Glutamatergic neuron (in vitro differentiated cells): ENCODE data around the gene WDR47. TPM values are rescaled to one million over a fixed set of nuclear protein-coding genes. Genes with fewer than 3 reads are reported as not detected.

Source experiments
- DNase-seq: peaks from one replicate; pipeline ENCODE4 v3.0.0; 2022
- H3K27ac Mint-ChIP-seq: one replicate; pipeline ENCODE4 v1.8.0; 2020; ENCODE audit warnings: mild to moderate bottlenecking, mixed read lengths, inconsistent platforms; ENCODE audit not compliant: unreplicated experiment
- H3K27me3 Mint-ChIP-seq: one replicate; pipeline ENCODE4 v1.8.0; 2020; ENCODE audit warnings: mild to moderate bottlenecking, moderate library complexity, mixed read lengths, inconsistent platforms; ENCODE audit not compliant: unreplicated experiment
- H3K36me3 Mint-ChIP-seq: one replicate; pipeline ENCODE4 v1.8.0; 2020; ENCODE audit warnings: mild to moderate bottlenecking, mixed read lengths, inconsistent platforms; ENCODE audit not compliant: unreplicated experiment
- H3K4me1 Mint-ChIP-seq: one replicate; pipeline ENCODE4 v1.8.0; 2020; ENCODE audit warnings: mild to moderate bottlenecking, low read depth, mixed read lengths, inconsistent platforms; ENCODE audit not compliant: unreplicated experiment
- H3K4me3 Mint-ChIP-seq: one replicate; pipeline ENCODE4 v1.8.0; 2020; ENCODE audit warnings: mild to moderate bottlenecking, mixed read lengths, inconsistent platforms; ENCODE audit not compliant: unreplicated experiment
- H3K9me3 Mint-ChIP-seq: one replicate; pipeline ENCODE4 v1.8.0; 2020; ENCODE audit warnings: mild to moderate bottlenecking, moderate library complexity, mixed read lengths, inconsistent platforms; ENCODE audit not compliant: unreplicated experiment
- total RNA-seq: library from RNA; stranded (reverse); fragmentation: NEBNext Ultra II Directional; extraction: Animal tissue kit (Norgen Biotek cat#: 25700); gene quantifications from one replicate; pipeline ENCODE4 v1.2.1, GENCODE V29; 2021; ENCODE audit not compliant: unreplicated experiment
- TF ChIP-seq, protein P1 (sequence below): fragments of 200-600 bp; sonication (generic); IDR thresholded peaks from one replicate; pipeline ENCODE4 v1.5.0; 2021; ENCODE audit not compliant: partially characterized antibody, unreplicated experiment

Gene WDR47
- total RNA-seq, 1 donor from 2014 or later, result 128 TPM

DNA sequence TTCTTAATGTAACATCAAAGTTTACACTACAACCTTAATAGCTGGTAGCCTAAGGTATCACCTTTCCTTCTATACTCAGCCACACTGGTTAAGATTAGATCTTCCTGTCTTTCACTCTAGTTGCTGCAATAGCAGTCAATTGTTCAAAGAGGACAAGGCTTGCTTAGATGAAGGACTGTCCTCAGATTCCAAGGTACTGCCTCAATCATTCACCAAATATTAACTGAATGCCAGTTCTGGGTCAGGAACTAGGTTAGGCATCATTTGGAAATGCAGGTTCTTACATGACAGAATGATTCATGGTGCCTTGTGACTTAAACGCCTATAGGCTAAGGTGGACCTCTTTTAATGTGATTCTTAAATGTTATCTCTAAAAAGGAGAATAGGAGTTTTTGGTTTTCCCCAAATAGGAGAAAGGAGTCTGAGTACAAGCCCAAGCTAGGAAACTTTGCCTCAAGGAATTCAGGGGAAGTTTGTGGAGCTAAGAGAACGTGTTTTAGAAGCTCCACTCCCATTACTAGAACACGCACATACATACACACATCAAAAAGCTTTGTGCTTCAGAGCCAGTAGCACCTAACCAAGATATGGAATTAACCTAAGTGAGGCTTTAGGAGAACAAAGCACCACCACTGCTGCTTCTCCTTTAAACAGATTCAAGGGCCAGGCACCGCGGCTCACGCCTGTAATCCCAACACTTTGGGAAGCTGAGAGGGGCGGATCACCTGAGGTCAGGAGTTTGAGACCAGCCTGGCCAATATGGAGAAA, 8.5 kb upstream of the WDR47 start:
- Mint-ChIP-seq H3K27me3 (no peaks in the 10 kb centered on the region), H3K27ac (no peak overlapping the region), H3K4me1 (no peaks in the 10 kb centered on the region), H3K9me3 (no peaks in the 10 kb centered on the region), H3K36me3 (no peaks in the 10 kb centered on the region), H3K4me3 (no peak overlapping the region)
- DNase-seq, result no peak
- TF ChIP-seq, protein P1, sequence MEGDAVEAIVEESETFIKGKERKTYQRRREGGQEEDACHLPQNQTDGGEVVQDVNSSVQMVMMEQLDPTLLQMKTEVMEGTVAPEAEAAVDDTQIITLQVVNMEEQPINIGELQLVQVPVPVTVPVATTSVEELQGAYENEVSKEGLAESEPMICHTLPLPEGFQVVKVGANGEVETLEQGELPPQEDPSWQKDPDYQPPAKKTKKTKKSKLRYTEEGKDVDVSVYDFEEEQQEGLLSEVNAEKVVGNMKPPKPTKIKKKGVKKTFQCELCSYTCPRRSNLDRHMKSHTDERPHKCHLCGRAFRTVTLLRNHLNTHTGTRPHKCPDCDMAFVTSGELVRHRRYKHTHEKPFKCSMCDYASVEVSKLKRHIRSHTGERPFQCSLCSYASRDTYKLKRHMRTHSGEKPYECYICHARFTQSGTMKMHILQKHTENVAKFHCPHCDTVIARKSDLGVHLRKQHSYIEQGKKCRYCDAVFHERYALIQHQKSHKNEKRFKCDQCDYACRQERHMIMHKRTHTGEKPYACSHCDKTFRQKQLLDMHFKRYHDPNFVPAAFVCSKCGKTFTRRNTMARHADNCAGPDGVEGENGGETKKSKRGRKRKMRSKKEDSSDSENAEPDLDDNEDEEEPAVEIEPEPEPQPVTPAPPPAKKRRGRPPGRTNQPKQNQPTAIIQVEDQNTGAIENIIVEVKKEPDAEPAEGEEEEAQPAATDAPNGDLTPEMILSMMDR, result no peak

DNA sequence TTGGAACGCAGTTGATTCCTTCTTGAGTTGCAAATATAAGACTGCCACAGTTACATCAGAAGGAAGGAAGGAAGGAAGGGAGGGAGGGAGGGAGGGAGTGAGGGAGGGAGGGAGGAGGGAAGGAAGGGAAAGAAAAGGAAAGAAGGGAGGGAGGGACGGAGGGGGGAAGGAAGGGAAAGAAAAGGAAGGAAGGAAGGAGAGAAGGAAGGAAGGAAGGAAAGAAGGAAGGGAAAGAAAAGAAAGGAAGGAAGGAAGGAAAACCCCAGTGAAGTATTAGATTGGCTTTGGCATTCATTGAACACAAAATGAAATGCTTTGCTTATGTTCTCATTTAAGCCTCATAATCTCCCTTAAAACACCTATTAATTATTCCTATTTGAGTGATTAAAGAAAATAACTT, 6.4 kb upstream of the WDR47 start:
- no peak overlapping the region for H3K27ac Mint-ChIP-seq
- H3K4me1 Mint-ChIP-seq, result no peaks in the 10 kb centered on the region
- H3K36me3 Mint-ChIP-seq, result no peaks in the 10 kb centered on the region
- H3K9me3 Mint-ChIP-seq, result no peaks in the 10 kb centered on the region
- H3K27me3 Mint-ChIP-seq, result no peaks in the 10 kb centered on the region
- H3K4me3 Mint-ChIP-seq, result no peak overlapping the region
- DNase-seq, result no peak
- TF ChIP-seq, protein P1, result no peak

DNA sequence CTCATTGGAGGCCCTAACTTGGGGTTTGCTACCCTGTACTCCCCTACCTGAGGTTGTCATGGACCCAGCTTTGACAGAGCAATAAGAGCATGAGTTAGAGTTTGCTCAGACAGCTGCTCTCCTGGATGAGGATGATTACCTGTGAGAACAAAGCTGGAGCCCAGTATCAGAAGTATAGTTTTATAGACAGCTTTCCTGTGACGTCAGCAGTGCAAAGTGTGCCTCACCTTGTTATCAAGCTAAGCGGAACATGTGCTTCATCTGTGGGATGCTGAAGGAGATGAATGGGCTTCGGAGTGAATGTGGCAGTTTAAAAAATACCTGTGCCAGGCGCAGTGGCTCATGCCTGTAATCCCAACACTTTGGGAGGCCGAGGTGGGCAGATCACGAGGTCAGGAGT, 5.4 kb upstream of the WDR47 start:
- TF ChIP-seq, protein P1, result no peak
- H3K36me3 Mint-ChIP-seq, result no peaks in the 10 kb centered on the region
- no peak for DNase-seq
- peaks cover 2% of the 10 kb centered on the region for H3K9me3 Mint-ChIP-seq
- H3K4me3 Mint-ChIP-seq, result no peak overlapping the region
- no peak overlapping the region for H3K27ac Mint-ChIP-seq
- no peaks in the 10 kb centered on the region for H3K27me3 Mint-ChIP-seq
- peaks cover 2% of the 10 kb centered on the region for H3K4me1 Mint-ChIP-seq

DNA sequence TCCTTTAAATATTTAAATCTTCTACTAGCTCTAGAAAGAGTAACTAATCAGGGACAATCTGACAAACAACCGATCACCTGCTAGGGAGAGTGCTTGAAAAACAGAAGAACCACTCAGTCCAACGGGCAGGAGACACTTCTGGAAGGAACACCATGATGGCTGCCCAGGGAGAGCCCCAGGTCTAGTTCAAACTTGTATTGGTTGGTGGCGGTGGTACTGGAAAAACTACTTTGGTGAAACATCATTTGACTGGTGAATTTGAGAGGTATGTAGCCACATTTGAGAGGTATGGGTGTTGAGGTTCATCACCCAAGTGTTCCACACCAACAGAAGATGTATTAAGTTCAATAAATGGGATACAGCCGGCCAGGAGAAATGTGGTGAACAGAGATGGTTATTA, 4.8 kb upstream of the WDR47 start:
- Mint-ChIP-seq H3K9me3 (peaks cover 3% of the 10 kb centered on the region), H3K36me3 (no peaks in the 10 kb centered on the region), H3K27ac (no peak overlapping the region), H3K4me3 (no peak overlapping the region), H3K4me1 (peaks cover 2% of the 10 kb centered on the region), H3K27me3 (no peaks in the 10 kb centered on the region)
- TF ChIP-seq, protein P1, result no peak
- no peak for DNase-seq

DNA sequence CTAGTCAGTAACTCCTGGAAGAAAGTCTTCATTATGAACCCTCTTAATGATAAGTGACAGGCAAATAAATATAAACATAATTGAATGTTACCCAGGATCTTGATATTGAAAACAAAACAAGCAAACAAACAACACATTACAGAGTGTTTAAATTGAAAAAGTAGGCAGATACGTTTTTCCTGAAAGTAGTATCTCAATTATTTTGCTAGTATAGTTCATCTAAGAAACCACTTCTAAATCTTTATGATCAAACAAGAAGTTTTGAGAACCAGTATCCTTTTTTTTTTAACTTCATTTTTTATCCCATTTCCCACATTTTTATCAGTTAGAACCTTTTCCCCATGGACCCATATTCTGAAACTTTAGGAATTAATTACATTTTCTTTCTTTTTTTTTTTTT, 3.7 kb upstream of the WDR47 start:
- TF ChIP-seq, protein P1, result no peak
- no peak overlapping the region for H3K4me3 Mint-ChIP-seq
- H3K36me3 Mint-ChIP-seq, result no peaks in the 10 kb centered on the region
- no peak overlapping the region for H3K27ac Mint-ChIP-seq
- H3K27me3 Mint-ChIP-seq, result peaks cover 4% of the 10 kb centered on the region
- no peak for DNase-seq
- H3K4me1 Mint-ChIP-seq, result peaks cover 2% of the 10 kb centered on the region
- H3K9me3 Mint-ChIP-seq, result peaks cover 3% of the 10 kb centered on the region
